ENCODE data around the gene SUSD5.

DNA sequence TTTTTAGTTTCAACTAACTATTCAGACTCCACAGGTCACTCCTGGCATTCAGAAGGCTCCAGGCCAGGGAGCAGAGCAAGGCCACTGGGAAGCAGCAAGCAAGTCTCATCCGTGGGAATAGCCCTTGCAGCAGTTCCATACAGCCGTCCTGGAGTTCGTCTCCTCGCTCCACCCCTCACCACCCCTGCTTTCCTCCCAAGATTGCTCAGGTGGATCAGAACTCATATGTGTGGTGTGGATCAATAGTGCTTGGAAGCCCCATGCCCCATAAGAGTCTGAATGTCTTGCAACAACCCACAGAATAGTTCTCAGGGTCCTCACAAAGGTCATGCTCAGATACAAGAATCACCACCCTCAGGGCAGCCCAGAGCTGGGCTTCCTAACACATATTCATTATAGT is 44.5 kb downstream of the SUSD5 start:
- TF ChIP-seq, protein P1, sequence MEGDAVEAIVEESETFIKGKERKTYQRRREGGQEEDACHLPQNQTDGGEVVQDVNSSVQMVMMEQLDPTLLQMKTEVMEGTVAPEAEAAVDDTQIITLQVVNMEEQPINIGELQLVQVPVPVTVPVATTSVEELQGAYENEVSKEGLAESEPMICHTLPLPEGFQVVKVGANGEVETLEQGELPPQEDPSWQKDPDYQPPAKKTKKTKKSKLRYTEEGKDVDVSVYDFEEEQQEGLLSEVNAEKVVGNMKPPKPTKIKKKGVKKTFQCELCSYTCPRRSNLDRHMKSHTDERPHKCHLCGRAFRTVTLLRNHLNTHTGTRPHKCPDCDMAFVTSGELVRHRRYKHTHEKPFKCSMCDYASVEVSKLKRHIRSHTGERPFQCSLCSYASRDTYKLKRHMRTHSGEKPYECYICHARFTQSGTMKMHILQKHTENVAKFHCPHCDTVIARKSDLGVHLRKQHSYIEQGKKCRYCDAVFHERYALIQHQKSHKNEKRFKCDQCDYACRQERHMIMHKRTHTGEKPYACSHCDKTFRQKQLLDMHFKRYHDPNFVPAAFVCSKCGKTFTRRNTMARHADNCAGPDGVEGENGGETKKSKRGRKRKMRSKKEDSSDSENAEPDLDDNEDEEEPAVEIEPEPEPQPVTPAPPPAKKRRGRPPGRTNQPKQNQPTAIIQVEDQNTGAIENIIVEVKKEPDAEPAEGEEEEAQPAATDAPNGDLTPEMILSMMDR (conservative IDR thresholded peaks at IDR 0.05; ENCODE audit: low read depth in 2 of 2) = no peak
- no peak for TF ChIP-seq EZH2 (IDR thresholded peaks at IDR 0.05; ENCODE audit: low read depth, unreplicated experiment)
- no peak for TF ChIP-seq CREB1 (CRISPR knock-in tag; IDR thresholded peaks at IDR 0.05; ENCODE audit: low read depth)
- TF ChIP-seq, protein P2, sequence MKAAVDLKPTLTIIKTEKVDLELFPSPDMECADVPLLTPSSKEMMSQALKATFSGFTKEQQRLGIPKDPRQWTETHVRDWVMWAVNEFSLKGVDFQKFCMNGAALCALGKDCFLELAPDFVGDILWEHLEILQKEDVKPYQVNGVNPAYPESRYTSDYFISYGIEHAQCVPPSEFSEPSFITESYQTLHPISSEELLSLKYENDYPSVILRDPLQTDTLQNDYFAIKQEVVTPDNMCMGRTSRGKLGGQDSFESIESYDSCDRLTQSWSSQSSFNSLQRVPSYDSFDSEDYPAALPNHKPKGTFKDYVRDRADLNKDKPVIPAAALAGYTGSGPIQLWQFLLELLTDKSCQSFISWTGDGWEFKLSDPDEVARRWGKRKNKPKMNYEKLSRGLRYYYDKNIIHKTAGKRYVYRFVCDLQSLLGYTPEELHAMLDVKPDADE (IDR thresholded peaks at IDR 0.05) = no peak
- no peak for TF ChIP-seq POLR2AphosphoS5 (IDR thresholded peaks at IDR 0.05; ENCODE audit: low read depth)
- TF ChIP-seq EZH2phosphoT487 (IDR thresholded peaks at IDR 0.05; ENCODE audit: unreplicated experiment) = no peak
- no peak for TF ChIP-seq JUNB (IDR thresholded peaks at IDR 0.05; ENCODE audit: unreplicated experiment)
- TF ChIP-seq, protein P3, sequence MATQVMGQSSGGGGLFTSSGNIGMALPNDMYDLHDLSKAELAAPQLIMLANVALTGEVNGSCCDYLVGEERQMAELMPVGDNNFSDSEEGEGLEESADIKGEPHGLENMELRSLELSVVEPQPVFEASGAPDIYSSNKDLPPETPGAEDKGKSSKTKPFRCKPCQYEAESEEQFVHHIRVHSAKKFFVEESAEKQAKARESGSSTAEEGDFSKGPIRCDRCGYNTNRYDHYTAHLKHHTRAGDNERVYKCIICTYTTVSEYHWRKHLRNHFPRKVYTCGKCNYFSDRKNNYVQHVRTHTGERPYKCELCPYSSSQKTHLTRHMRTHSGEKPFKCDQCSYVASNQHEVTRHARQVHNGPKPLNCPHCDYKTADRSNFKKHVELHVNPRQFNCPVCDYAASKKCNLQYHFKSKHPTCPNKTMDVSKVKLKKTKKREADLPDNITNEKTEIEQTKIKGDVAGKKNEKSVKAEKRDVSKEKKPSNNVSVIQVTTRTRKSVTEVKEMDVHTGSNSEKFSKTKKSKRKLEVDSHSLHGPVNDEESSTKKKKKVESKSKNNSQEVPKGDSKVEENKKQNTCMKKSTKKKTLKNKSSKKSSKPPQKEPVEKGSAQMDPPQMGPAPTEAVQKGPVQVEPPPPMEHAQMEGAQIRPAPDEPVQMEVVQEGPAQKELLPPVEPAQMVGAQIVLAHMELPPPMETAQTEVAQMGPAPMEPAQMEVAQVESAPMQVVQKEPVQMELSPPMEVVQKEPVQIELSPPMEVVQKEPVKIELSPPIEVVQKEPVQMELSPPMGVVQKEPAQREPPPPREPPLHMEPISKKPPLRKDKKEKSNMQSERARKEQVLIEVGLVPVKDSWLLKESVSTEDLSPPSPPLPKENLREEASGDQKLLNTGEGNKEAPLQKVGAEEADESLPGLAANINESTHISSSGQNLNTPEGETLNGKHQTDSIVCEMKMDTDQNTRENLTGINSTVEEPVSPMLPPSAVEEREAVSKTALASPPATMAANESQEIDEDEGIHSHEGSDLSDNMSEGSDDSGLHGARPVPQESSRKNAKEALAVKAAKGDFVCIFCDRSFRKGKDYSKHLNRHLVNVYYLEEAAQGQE (IDR thresholded peaks at IDR 0.05; ENCODE audit: unreplicated experiment) = no peak

Data from GM23338 (cell line).